GM10847 (cell line): Measurements from ENCODE around the gene SYT5.

Experiments used
- POLR2A ChIP-seq: IDR thresholded peaks from 2 replicates; pipeline ENCODE4 v1.6.1; 2011; ENCODE audit not compliant: insufficient read length; ENCODE audit errors: extremely low read depth

The SYT5 gene

DNA sequence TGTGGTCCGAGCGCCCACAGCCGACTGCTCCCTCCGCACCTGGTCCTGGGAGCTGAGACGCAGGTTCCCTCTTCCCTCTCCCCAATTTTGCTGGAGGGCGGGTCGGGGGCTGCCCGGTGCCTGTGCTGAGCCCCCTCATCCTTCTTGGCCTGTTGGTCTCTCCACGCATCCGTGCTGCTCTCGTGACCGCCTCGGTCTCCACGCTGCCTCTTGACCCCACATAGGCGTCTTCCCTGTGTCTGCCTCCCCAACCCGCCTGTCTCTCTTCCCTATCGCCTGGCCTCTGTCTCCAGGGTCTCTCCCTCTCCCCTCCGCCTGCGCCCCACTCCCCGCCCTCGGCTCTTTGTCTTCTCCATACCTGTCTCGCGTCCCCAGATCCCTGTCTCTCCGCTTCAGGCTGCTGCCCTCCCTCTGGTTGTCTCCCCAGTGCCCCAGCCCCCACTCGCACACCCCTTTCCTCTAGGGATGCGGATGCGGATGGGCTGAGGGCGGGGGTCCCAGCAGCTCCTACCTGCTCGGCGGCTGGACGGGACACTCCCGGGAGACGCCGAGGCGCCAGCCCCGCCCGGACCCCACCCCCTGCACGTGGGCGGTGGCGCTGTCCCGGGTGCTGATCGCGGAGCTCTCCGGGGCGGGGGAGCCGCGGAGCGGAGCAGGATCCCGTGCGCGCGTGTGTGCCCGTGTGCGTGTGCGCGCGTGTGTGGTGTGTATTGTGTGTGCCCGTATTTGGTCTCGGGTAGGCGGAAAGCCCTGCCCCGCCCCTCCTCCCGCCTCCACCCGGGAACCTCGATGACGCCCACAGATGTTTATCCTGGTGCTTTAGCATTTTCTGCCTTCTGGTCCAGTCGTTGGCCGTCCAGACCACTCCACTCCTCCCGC, at the start of gene SYT5:
Gene SYT5 (minus strand): TSS at position 684 of the 879 bp plus-strand sequence. CDS start 1,248 bp downstream, outside the sequence.
- TF ChIP-seq POLR2A, result no peak

DNA sequence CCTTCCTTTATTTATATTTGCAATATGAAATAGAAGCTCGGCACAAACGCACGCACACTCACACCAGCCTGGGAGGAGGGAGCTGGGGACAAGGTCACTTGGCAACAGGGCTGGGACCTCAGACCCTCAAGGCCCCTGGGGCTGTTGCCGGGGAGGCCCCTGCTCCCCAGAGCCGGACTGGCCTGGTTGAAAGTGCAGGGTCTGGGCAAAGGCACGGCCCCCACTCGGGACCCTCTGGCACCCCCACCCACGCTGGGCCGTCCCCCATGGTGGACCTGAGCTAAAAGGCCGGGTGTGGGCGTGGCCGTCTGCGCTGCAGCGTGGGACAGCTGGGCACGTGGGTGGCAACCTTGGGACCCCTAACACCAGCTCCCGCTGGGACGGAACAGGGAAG, 49.7 kb upstream of the SYT5 start:
- TF ChIP-seq POLR2A, result no peak

DNA sequence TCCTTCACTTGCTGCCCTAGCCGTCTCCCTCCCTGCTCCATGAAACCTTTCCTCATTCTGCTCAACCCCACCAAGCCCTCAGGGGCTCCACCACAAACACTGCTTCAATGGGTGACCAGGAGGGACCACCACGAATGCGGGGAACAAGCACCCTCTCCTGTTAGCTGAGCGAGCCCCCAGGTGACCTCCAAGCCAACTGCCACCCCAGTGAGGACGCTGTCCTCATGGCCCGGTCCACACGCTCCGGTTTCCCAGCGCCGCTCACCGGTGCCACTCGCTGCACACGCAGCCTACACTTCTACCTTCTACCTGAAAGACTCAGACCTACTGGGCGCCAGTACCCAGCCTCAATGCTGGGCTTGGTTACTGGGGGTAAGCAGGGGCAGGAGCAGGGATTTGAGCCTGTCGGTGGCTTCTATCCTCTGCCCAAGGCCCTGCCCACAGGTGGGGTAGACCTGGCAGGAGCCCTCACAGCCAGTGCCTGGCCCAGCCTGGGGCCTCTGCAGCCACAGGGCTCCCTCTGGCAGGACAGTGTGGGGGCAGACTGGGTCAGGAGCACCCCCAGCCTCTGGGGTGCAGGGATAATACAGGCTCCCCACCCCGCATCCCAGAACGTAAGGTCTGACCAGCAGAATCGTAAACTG, 49.2 kb upstream of the SYT5 start:
- TF ChIP-seq POLR2A, result no peak

DNA sequence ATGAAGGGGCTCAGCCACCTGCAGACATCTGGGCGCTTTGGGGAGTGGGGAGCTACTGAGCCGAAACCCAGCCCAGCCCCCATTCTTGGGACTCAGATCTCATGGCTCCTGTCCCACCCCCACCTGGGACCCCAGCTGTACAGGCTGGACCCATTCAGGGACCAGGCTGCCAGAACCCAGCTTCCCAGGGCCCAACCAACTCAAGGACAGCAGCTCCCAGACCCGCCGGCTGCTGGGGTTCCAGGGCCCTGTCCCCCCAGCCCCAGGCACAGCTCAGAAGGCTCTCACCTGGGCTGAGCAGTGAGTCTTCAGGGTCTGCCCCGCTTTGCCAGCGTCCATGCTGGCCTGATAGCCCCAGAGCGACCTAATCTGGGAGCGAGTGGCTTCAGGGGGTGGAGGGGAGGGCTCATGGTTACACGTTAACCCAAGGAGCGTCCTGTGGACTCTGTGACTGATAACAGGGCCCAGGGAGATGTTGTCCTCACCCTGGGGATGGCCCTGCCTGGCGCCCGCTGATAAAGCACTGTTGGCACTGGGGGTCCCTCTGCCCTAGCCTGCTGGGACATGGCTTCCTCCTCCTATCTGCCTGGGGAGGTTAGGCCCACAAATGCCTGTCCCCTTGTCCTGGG, 48.4 kb upstream of the SYT5 start, which contains the start of gene TMEM86B:
Gene TMEM86B (minus strand): TSS at position 361 of the 629 bp plus-strand sequence. CDS start 22 bp downstream, at position 339.
- no peak for TF ChIP-seq POLR2A

DNA sequence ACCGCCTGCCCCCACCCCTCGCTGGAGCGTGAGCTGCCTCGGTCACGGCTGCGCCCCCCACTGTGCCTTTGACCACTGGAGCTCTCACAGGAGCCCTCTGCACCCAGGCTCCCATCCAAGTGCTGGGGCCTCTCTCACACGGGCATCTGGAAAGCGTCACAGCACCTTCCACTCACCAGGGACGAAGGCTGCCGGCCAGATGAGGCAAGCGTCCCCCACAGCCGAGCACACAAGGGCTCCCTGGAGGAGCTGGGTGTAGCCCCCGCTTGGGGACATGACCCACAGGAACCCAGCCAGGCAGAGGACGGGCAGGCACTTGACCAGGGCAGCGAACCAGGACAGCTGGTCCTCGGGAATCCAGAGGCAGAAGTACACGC, 47.9 kb upstream of the SYT5 start:
- TF ChIP-seq POLR2A, result no peak

DNA sequence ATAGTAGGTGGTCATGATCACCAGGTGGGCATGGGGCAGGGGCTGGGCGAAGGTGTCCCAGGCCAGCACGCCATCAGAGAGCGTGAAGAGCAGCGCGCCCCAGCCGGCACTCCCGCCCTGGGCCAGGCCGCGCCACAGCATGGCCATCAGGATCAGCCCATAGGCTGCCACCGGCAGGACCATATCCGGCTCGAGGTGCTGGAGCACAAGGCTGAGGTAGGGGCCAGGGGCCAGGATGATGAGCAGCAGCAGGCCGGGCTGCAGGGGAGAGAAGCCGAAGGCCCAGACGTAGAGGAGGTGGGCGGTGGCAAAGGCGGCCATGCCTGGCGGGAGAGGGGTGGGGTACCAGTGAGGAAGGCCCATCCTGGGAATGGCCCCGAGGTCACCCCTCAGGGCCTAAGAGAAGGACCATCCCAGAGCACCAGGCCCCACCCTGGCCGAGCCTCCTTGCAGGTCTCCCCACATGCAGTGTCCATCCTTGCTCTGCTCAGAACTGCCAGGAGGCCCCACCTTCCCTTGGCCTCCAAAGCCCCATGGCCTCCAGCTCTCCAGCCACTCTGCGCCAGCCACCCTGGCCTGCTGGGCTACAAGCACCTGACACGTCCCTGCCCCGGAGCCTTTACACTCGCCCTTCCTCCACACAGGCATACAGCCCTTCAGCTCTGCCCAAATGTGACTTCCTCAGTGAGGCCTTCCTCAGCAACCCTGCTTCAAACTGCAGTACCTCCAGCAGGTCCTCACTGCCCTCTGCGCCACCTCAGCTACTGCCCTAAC, 47.3 kb upstream of the SYT5 start:
- TF ChIP-seq POLR2A, result no peak

DNA sequence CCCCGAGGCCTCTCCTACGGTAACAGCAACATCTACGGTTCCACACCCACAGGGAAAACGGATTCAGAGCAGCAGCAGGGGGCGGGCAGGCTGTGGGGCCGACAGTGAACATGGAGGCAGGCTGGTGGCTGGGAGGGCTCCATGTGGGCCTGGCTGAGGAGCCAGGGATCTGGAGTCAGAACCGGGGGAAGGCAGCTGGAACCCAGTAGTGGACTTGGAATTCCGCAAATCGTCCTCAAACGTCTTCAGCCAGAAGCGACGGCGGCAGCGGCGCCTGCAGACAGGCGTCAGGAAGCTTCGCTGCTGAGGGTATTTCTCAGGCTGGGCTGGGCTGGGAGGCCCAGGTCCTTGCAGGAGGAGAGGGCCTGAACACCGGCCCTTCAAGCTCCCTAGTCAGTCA, 46.7 kb upstream of the SYT5 start:
- TF ChIP-seq POLR2A, result no peak

DNA sequence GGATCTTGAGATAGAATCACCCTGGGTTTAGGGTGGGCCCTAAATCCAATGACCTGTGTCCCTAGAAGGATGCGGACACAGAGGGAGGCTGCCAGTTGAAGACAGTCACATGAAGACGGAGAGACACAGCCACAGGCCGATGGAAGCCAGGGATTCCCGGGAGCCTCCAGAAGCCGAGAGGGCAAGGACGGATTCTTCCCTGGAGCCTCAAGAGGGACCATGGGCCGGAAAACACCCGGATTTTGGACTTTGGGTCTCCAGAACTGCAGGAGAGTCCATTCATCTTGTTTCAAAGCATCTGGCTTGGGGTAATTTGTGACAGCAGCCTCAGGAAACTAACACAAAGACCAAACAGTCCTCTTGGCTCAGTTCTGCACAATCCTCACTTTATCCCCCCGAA, 46.2 kb upstream of the SYT5 start:
- TF ChIP-seq POLR2A, result no peak

DNA sequence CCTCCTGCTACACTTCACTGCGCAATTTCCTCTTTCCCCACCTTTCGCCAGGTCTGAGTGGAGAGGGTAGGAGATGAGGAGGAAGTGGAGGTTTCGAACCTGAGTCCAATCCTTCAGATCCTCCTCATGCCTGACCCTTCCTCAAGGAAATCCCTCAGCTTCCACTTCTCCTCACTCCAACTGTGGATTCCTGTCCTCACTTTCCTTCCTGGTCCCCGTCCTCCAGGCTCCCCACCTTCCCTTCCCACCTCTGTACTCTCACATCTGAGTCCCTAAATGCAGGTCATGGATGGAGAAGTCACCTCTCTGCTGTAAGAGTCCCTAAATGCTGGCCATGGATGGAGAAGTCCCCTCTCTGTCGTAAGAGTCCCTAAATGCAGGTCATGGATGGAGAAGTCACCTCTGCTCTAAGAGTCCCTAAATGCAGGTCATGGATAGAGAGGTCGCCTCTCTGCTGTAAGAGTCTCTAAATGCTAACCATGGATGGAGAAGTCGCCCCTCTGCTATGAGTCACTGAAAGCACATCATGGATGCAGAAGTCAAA, 45.4 kb upstream of the SYT5 start:
- TF ChIP-seq POLR2A, result no peak

DNA sequence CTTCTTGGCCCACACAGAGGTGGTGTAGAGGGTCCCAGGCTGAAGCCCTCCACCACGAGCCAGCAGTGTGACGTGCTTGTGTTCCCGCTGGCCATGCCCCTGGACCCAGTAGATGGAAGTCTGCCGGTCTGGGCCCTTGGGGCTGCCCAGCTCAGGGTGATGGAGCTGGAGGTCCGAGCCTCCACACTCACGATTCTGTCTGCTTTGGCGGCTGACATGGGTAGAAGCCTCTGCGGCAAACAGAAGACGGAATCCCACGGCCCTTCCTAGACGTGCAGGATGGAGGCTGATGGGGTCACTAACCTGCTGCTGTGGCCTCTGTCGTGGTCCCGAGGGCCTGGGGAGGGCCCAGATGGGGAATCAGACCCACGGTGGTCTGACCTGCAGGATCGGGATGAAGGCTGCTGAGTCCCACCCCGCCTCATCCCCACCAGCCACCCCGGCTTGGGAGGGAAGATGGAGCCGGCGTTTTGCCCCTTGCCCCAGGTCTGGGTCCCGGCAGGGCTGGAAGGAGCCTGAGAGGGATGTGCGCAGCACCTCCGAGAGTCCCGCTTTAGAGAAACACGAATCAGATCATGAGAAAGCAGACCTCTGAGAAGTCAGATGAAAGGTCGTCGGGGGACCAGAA, 44.1 kb upstream of the SYT5 start:
- TF ChIP-seq POLR2A, result no peak

DNA sequence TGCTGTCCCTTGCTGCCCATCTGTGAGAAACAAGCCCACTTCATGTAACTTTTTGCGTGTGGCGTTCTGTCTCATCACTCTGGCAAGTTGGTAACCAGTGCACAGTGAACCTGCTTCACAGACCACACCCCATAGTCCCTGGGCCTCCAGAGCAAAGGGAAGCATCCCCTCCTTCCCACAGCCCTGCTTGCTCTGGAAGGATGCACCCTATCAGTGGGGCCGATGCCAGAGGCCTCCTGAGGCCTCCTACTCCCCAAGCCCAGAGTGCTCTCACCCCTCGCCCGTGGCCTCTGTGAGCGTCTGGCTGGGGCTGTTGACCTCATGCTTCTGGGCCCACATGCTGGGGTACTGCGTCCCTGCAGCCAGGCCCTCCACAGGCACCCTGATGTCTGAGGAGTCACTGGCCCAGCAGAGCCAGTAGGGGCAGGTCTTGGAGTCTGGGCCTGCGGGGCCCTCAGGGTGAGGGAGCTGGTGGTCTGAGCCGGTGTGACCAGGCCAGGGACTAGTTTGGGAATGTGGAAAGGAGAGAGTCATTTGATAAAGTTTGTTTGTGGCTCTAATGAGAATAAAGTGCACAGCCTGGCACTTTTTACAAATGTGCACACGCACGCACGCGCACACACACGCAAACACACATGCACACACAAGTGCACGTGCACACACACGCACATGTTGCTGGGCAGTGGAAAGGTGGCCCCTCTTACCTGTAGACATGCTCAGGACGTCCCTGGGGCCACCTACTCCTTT, 43.4 kb upstream of the SYT5 start:
- no peak for TF ChIP-seq POLR2A

DNA sequence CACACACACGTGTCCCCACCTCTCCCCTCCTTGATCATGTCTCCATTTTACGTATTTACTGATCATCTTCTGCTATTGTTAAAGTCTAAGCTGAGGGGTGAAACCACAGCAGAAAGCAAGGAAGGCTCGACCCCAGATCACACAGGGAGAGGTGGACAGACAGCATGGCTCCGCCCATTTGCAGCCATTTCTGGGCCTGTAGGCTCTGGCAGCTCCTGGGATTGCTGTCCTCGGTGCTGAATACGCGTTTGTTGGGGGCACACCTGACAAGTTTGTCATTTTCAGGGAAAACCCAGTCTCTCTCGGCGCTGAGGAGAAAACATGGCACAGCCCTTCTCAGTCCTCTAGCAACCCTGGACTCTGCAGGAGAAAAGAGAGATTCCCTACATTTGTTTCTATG, 40.4 kb upstream of the SYT5 start:
- no peak for TF ChIP-seq POLR2A

DNA sequence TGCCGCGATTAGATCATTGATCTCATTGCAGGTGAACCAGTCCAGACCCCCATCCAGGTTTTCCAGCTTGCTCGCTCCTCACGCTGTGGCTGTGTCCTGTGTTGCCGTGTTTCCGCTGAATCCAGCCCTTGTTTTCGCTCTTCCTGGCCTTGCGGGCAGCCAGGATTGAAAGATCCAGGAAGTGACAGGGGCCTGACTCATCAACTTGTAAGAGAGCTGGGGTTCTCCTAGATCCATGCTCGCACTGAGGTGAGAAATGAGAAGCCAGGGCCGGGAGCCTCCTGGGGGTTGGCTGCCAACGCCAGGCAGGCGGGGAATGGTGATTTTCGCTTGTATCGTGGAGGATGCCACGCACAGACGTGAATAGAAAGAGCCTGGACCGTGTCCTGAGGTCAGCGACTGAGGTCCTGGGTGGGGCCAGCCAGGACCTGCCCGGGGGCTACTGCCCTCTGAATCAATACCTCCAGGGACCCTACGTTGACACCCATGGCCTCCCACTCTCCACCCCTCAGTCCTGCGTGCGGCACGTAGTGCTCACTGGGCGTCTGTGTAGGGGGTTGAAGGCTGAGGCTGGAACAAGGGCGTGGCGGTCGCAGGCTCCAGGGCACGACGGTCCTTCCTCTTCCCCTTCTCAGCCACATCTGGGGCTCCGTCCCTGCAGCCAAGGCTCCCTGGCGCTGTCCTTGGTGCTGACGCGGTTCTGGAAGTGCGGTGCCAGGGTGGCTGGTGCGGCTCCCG, 36.5 kb upstream of the SYT5 start:
- no peak for TF ChIP-seq POLR2A
